Amygdala (tissue), 56 donors: ENCODE results near the gene NRG3.
"Not testable (repeated sequence)": the region's sequence is repeated elsewhere in the genome, so short reads cannot be mapped to it uniquely, and the experiment has no call there.

Experiments
- DNase-seq, 56 donors: peaks; one replicate each; lab custom pipeline; 2025; lab: John Stamatoyannopoulos, UW

NRG3 gene

GRCh38 chr10:81950358-81950757 lies 75.4 kb downstream of the NRG3 start:
- DNase-seq, result no peak

DNA sequence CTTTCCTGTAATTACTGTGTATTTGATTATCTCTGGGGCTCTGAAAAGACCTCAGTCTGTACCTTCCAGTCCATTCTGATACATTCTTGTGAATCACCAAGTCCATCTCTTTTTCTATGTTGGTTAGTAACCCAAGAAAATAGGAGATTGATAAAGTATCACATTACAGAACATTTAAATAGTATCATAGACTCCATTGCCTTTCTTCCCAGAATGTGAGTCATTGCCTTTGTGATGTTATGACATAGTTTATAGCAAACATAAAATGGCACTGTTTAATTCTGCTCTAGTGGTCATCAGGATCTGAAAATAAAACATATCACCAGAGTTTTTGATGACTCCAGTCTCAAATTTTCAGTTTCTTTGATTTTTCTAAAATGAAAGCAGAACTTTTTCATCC lies 78.4 kb downstream of the NRG3 start:
- DNase-seq, result no peak

DNA sequence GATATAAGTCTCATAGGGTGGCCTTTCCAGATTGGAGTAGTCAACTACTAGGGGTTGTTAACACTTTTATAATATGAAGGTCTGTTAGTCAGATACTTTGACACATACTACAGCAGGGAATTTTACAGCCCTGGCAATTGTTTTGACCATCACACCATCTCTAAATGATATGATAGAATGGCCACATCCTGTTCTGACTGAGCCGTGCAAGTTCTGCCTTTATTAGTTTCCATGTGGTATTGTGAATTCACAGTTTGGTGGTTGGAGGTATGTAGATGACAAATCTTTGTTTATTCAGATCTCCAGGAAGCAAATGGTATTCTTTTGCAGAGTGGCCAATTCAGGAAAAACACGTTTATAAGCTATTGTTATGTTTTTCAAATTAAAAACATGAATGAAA lies 83.0 kb downstream of the NRG3 start:
- DNase-seq, result no peak

DNA sequence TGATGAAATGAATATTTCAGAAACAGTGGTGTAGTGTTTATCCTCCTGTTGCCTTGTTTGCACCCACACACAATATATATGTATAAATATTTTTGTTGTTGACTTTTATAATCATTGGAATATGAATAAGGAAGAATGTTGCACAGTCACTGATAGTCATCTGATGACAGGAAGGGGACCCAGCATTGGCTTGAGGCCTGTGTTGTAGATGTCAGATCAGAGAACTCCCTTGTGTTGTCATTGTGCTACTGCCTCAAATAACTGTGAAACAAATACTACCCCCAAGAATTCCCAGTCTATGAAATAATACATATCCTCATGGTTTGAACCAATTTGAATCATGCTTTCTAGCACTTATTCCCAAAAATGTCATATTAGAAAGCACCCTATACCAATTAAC lies 84.0 kb downstream of the NRG3 start:
- no peak for DNase-seq

DNA sequence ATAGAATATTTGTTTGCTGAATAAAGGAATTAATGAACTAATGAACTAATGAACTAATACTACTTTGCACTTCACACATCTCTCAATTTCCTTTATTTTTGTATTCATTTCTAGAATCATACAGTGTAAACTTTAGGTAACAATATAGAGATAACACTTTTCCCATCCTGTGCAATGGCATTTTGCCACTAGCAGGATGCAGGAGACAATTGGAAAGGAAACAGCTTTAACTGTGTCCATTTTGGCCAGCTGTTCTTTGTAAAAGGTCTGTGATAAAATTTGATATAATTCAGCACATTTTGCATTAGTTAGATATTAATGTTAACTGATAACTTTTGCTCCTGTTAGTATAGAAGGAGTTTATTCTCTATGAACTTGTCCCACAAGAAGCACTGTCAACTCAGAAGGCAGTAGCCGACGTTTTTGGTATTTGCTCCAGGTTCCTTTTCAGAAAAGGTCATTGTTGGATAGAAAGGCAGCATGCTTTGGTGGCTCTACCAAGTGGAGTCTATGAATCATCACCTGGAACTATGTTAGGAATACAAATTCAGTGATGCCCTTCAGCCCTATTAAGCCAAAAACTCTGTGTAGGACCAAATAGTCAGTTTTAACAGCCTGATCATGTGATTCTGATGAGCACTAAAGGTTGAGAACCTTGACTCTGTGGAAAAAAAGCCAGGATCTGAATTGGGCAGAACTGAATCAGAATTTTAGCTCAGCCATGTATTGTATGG lies 86.6 kb downstream of the NRG3 start:
- DNase-seq, result no peak

- DNase-seq, result peak in 2 of 56 donors; percentile 5 to 11
Measured at GRCh38 chr10:81963606-81964005, 88.6 kb downstream of the NRG3 start.

- DNase-seq, result no peak
Measured at GRCh38 chr10:81967716-81968115, 92.7 kb downstream of the NRG3 start.

DNA sequence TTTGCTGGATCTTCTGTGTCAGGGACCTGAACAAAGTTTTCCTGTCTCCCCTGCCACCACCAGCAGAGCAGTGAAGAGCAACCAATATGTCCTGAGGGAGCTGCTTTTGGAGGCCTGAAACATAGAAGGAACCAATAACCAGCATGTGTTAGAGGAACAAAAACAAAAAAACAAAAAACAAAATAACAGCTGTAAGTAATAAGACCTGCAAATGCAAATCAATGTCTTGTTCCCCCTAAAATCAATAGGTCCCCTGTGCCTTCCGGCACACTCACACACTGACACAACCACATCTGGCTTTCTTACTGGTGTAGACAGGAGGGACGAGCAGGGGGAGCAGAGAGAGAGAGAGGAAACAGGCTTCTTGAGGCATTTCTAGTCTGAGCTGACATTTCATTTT lies 94.1 kb downstream of the NRG3 start:
- DNase-seq, result no peak

DNA sequence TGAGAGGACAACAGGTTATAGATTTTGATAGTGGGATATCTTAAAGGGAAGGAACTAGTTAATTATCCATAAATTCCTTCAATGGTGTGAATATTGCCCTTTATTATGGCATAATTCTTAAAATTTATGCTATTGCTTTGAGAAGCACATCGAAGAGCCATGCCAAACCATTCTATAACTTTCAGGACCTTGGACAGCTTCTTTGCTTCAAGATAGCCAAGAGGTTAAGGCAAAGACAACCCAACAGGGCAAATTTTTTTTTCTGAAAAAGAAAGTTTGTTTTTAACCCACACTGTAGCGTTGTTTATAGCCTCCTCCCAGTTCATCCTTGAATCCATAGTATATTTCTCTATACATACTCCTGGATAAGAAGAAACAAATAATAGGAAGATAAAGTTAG lies 103.2 kb downstream of the NRG3 start:
- no peak for DNase-seq

DNA sequence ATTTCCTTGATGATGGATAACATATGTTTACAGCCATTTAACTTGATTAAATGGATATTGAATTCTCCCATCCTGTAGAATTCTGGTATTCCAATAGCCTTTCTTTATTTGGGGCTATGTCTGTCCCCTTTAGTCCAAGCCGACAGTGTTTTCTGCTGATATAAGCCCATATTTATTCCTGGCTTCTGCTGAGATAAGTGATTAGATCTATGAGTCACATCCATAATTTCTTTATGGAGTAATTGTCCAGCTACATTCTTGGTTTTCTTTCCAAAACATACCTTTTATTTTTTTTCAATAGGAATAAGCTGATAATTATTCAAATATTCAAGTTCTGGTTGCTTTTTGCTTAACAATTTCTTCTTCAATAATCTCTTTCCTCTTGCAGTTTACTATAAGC lies 106.7 kb downstream of the NRG3 start:
- DNase-seq, result no peak

- DNase-seq, result no peak
Measured at GRCh38 chr10:81984428-81984827, 109.4 kb downstream of the NRG3 start.

DNA sequence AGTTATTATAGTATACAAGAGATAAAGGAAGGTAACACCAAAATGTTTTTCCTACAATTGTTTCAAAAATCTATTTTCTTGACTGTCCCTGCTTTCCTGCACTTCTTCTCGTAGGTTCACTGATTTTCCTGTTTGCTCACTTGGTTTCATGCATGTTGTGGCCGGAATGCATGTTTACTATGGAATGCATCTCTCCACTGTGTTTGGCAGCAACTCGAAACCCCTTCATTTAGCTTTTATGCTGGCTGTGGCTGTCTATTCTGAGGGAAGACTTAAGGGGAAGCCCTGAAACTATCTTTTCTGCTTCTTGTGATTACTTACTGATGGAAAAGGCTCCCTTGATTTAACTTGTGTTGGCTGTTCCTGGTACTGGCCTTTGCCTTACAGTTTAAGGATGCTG lies 120.3 kb downstream of the NRG3 start:
- no peak for DNase-seq

GRCh38 chr10:81996927-81997326 lies 121.9 kb downstream of the NRG3 start:
- DNase-seq, result no peak

DNA sequence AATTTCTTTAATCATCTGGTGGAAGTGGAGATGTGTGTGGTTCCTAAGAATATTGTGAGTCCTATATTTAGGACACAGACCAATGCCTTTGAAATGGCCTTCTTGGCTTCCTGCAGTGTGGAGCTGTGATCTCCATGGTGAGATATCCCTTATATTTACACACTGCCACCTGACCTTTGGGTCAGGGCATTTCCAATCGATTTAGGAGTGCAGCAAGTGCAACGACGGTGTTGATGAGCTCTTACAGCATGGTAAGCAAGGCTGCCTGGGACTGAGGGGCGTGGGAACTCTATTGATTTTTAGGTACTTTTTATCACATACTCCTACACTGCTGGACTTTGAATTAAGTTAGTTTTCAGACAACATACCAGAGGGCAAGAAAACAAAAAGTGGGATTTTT lies 146.0 kb downstream of the NRG3 start:
- no peak for DNase-seq

GRCh38 chr10:82027711-82028110 lies 152.7 kb downstream of the NRG3 start:
- DNase-seq, result no peak

- DNase-seq, result peak in 52 of 56 donors; percentile 3 to 87 (median 60)
Measured at GRCh38 chr10:82037076-82037475, 162.1 kb downstream of the NRG3 start.

- DNase-seq, result no peak
Measured at GRCh38 chr10:82038587-82038986, 163.6 kb downstream of the NRG3 start.

GRCh38 chr10:82040336-82040735 lies 165.3 kb downstream of the NRG3 start:
- no peak for DNase-seq

GRCh38 chr10:82041018-82041417 lies 166.0 kb downstream of the NRG3 start:
- no peak for DNase-seq

- DNase-seq, result no peak
Measured at GRCh38 chr10:82056391-82056790, 181.4 kb downstream of the NRG3 start.

DNA sequence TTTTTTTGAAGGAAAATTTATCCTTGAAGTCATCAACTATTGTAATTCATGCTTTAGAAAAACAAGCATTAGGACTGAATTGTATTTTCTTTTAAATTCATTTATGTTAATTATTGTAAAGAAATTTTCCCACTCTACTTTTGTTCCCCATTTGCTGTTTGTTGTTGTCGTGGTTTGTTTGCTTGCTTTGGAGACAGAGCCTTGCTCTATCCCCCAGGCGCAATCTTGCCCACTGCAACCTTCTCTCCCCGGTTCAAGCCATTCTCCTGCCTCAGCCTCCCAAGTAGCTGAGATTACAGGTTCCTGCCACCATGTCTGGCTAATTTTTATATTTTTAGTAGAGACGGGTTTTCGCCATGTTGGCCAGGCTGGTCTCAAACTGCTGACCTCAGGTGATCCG lies 192.2 kb downstream of the NRG3 start:
- not testable (repeated sequence) for DNase-seq

- no peak for DNase-seq
Measured at GRCh38 chr10:82068501-82068900, 193.5 kb downstream of the NRG3 start.

- DNase-seq, result no peak
Measured at GRCh38 chr10:82071231-82071630, 196.2 kb downstream of the NRG3 start.
